ENCODE measurements around the gene SCARB1.
A peak's percentile ranks its signal among the peaks of the same experiment; 100 is the strongest.

SCARB1 gene

GRCh38 chr12:124777399-124778372 lies 86.0 kb downstream of the SCARB1 start:
- no peak for DNase-seq (ENCODE audit: low read depth in 2 of 2)

GRCh38 chr12:124776125-124776513 lies 87.5 kb downstream of the SCARB1 start:
- DNase-seq (ENCODE audit: low read depth in 2 of 2) = no peak

- no peak for DNase-seq (ENCODE audit: low read depth in 2 of 2)
Observed at GRCh38 chr12:124774462-124775167, 89.0 kb downstream of the SCARB1 start.

- no peak for DNase-seq (ENCODE audit: low read depth in 2 of 2)
Observed at GRCh38 chr12:124774054-124774461, 89.6 kb downstream of the SCARB1 start.

GRCh38 chr12:124772289-124773170 lies 91.1 kb downstream of the SCARB1 start:
- DNase-seq (ENCODE audit: low read depth in 2 of 2) = no peak

- peak; percentile 64 to 76 for DNase-seq (ENCODE audit: low read depth in 2 of 2)
Observed at GRCh38 chr12:124771462-124772288, 92.0 kb downstream of the SCARB1 start.

- no peak for DNase-seq (ENCODE audit: low read depth in 2 of 2)
Observed at GRCh38 chr12:124770728-124771127, 92.9 kb downstream of the SCARB1 start.

GRCh38 chr12:124769881-124770512 lies 93.7 kb downstream of the SCARB1 start:
- DNase-seq (ENCODE audit: low read depth in 2 of 2) = no peak

GRCh38 chr12:124769163-124769530 lies 94.5 kb downstream of the SCARB1 start:
- DNase-seq (ENCODE audit: low read depth in 2 of 2) = no peak

GRCh38 chr12:124768452-124769162 lies 95.1 kb downstream of the SCARB1 start:
- DNase-seq (ENCODE audit: low read depth in 2 of 2) = no peak

GRCh38 chr12:124767066-124767821 lies 96.4 kb downstream of the SCARB1 start:
- DNase-seq (ENCODE audit: low read depth in 2 of 2) = peak; percentile 71 to 72

- DNase-seq (ENCODE audit: low read depth in 2 of 2) = no peak
Observed at GRCh38 chr12:124766727-124767065, 97.0 kb downstream of the SCARB1 start.

- no peak for DNase-seq (ENCODE audit: low read depth in 2 of 2)
Observed at GRCh38 chr12:124765581-124766489, 97.8 kb downstream of the SCARB1 start.

- DNase-seq (ENCODE audit: low read depth in 2 of 2) = no peak
Observed at GRCh38 chr12:124764870-124765580, 98.6 kb downstream of the SCARB1 start.

- no peak for DNase-seq (ENCODE audit: low read depth in 2 of 2)
Observed at GRCh38 chr12:124764451-124764850, 99.2 kb downstream of the SCARB1 start.

GRCh38 chr12:124763594-124763979 lies 100.1 kb downstream of the SCARB1 start:
- no peak for DNase-seq (ENCODE audit: low read depth in 2 of 2)

- no peak for DNase-seq (ENCODE audit: low read depth in 2 of 2)
Observed at GRCh38 chr12:124762791-124763593, 100.7 kb downstream of the SCARB1 start.
